HG03066 (cell line): Measurements from ENCODE around the gene PRG2.
"Not testable (repeated sequence)": the region's sequence is repeated elsewhere in the genome, so short reads cannot be mapped to it uniquely, and the experiment has no call there.

Source experiments
- ATAC-seq: cut with Tn5 transposase; IDR thresholded peaks from one replicate; pipeline ENCODE4 v1.9.1; 2021; ENCODE audit warnings: low read depth; ENCODE audit not compliant: unreplicated experiment

PRG2 gene

GRCh38 chr11:57370941-57371340, 19.5 kb downstream of the PRG2 start:
- ATAC-seq = no peak

DNA sequence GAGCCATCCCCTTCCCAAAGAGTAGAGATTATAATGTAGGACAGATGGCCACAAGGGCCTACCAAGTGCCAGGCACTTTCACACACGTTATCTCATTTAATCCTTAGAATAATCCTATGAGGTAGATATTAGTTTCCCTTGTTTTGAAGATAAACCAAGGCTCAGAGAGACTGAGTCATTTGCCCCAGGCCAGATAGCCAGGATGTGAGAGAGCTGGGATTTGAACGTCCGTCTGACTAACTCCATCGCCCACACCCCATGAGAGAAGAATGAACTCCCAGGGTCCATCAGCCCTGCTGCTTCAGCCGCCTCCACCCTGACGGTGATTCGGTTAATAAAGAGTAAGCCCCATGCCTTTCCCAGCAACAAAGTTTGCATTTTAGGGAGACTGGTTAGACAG, 20.2 kb downstream of the PRG2 start:
- no peak for ATAC-seq

DNA sequence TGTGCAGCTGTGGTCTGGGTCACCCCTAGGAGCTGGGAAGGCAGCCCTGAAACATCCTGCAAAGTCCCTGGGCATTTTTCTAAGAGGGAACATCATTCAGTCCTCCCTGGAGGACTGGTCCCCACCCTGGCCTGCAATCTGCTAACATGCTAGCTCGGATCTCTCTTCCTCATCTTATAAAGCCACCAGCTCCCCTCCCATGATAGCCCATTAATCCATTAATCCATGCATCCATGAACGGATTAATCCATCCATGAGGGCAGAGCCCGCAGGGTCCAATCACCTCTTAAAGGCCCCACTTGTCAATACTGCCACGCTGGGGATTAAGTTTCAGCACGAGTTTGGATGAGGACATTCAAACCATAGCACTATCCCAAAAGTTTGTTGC, 21.6 kb downstream of the PRG2 start:
- no peak for ATAC-seq

GRCh38 chr11:57368106-57368844, 22.2 kb downstream of the PRG2 start:
- ATAC-seq = no peak

GRCh38 chr11:57364851-57365660, 25.4 kb downstream of the PRG2 start:
- no peak for ATAC-seq

GRCh38 chr11:57363131-57364080, 27.0 kb downstream of the PRG2 start:
- ATAC-seq = no peak

DNA sequence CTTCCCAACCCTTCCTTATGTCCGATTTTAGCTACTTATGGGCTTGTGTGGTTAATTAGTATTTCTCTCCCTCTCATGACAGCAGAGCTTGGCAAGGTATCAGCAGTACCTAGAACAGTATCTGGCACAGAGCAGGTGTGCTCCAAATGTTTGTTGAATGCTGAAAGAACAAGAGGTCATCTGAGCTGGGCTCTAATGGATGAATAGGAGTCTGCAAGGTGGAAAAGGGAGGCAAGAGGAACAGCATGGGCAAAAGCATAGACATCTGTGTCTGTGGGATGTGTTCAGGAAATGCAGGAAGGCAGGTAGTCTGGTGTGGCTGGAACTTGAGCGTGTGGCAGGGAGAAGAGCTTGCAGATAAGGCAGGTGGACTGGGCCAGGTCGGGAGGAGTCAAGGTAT, 28.5 kb downstream of the PRG2 start:
- ATAC-seq = no peak

DNA sequence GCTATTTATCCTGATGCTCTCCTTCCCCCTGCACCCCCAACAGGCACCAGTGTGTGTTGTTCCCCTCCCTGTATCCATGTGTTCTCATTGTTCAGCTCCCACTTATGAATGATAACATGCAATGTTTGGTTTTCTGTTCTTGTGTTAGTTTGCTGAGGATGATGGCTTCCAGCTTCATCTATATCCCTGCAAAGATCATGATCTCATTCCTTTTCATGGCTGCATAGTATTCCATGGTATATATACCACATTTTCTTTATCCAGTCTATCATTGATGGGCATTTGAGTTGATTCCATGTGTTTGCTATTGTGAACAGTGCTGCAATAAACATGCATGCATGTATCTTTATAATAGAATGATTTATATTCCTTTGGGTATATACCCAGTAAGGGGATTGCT, 29.0 kb downstream of the PRG2 start:
- ATAC-seq = not testable (repeated sequence)

DNA sequence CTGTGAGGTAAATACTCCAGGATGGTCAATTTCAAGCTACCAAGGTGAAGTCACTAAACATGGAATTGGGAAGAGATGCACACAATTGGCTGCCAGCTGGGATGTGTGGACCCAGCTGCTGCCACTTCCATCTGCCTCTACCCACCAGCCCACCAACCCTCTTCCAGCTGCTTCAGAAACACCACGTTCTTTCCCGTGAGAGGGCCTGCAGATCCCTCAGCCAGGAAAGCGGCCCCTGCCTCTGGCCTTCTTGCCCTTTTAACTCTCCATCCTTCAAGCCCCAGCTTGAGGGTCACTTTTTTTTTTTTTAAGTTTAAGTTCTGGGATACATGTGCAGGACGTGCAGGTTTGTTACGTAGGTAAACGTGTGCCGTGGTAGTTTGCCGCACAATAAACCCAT, 29.5 kb downstream of the PRG2 start:
- ATAC-seq = no peak

- no peak for ATAC-seq
These were observed 30.4 kb downstream of the PRG2 start for GRCh38 chr11:57359896-57360690.

DNA sequence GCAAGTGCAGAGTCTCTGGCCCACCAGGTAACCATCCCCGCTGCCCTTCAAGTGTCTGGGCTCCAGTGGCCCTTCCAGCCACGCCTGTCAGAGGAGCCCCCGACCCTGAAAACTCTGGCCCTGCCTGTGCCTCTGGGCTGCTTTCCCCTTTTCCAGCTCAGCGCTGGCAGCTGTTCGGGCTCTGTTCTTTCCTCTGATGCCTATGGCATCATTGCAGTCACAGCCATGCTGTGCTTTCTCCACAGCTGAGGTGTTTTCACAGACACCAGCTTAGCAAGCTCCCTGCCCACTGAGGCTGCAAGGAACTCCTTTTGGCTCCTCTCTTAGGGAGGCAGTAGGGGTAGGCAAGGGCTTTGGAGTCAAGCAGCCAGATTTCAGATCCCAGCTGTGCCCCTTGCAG, 31.1 kb downstream of the PRG2 start:
- no peak for ATAC-seq

GRCh38 chr11:57358991-57359390, 31.5 kb downstream of the PRG2 start:
- no peak for ATAC-seq

GRCh38 chr11:57358543-57358961, 31.9 kb downstream of the PRG2 start:
- no peak for ATAC-seq

- ATAC-seq = no peak
These were observed 32.6 kb downstream of the PRG2 start for GRCh38 chr11:57357856-57358255.

- ATAC-seq = no peak
These were observed 33.1 kb downstream of the PRG2 start for GRCh38 chr11:57357310-57357709.

DNA sequence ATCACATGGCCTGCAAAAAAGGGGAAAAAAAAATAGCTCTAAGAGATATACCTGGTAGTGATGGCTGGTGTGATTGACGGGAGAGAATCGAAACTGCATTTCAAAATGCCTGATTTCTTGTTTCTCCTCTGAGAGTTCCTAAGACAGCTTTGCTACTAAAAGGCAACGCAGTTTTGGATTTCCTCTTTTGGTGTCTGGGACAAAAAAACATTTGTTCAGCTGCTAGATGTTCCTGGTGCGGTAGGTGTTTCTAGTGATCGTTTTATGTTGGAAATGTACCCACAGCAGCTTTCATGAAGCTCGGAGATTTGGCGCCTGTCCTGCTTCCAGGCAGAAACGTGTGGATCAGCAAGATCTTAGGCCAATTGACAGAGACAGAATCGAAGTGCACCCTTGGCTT, 34.2 kb downstream of the PRG2 start:
- ATAC-seq = no peak

- no peak for ATAC-seq
These were observed 35.8 kb downstream of the PRG2 start for GRCh38 chr11:57354699-57355098.

DNA sequence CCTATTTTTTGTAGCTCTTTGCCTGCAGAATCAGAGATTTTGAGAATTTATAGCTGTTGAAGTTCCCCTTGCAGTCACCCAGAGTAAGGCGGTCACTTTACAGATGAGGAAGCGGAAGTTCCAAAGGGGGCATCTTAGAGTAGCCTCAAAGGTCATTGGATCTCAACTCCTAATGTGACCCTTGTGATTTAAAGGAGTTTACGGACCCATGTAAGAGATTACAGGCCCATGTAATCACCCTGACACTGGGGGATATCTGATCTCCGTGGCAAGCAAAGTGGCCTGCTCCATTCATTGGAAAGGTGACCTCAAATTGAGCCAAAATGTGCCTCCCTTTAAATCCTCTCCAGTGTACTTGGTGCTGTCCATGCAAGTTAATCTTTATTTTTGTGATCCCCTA, 36.6 kb downstream of the PRG2 start:
- ATAC-seq = no peak

GRCh38 chr11:57353446-57353845, 37.0 kb downstream of the PRG2 start:
- ATAC-seq = no peak

- ATAC-seq = no peak
These were observed 37.4 kb downstream of the PRG2 start for GRCh38 chr11:57353036-57353435.
